A549 (cell line): ENCODE results near the gene SUGP1. TPM values are rescaled to one million over a fixed set of nuclear protein-coding genes. Genes with fewer than 3 reads are reported as not detected.
A peak's percentile ranks its signal among the peaks of the same experiment; 100 is the strongest.

Experiments
- ATAC-seq, 2 experiments: fragments of 200-7000 bp in 1 of 2; fragments of >200 bp in 1 of 2; cut with Nextera tagmentation in 1 of 2; cut with Tn5 transposase in 1 of 2; 3 replicates each; pipeline versions ENCODE4 v1.8.0 to v1.9.1; 2018 to 2020; ENCODE audit warnings: mild to moderate bottlenecking in 1 of 2, moderate library complexity in 1 of 2
- CTCF ChIA-PET: fragments of 300-600 bp; sonication (Branson Sonifier 250); formaldehyde crosslinking; extraction: SDS; loops from one replicate; lab custom pipeline; 2021; ENCODE audit warnings: antibody characterized with exemption, inconsistent platforms; lab: Yijun Ruan, JAX
- POLR2A ChIA-PET: fragments of 350-600 bp; formaldehyde crosslinking; extraction: SDS; loops from one replicate; lab custom pipeline; 2021; ENCODE audit warnings: antibody characterized with exemption, inconsistent platforms; lab: Yijun Ruan, JAX
- DNase-seq, 2 experiments: peaks; one replicate each; pipeline versions ENCODE4 v3.0.0 to v3.0.0-alpha.2; 2011 to 2016; ENCODE audit warnings: low read depth in 1 of 2, low spot score in 1 of 2
- FAIRE-seq: peaks from 2 replicates; lab custom pipeline; 2011; peaks lifted over from hg19 to GRCh38; lab: Jason Lieb, UNC
- H3K27ac ChIP-seq, 2 experiments: fragments of >200 bp; sonication (Bioruptor Twin); formaldehyde crosslinking; 3 replicates each; pipeline ENCODE4 v1.5.1; 2016 to 2017
- H3K4me1 ChIP-seq: fragments of >200 bp; sonication (Bioruptor Twin); formaldehyde crosslinking; 3 replicates; pipeline ENCODE4 v1.6.1; 2016
- H3K4me2 ChIP-seq: fragments of >200 bp; sonication (Bioruptor Twin); formaldehyde crosslinking; 3 replicates; pipeline ENCODE4 v1.6.1; 2016
- H3K4me3 ChIP-seq: fragments of >200 bp; sonication (Bioruptor Twin); formaldehyde crosslinking; 3 replicates; pipeline ENCODE4 v1.5.1; 2016
- H3K9me3 ChIP-seq: fragments of >200 bp; sonication (Bioruptor Twin); formaldehyde crosslinking; 3 replicates; pipeline ENCODE4 v1.6.1; 2016
- ATOH8 ChIP-seq: fragments of 250-450 bp; sonication (Bioruptor Pico); IDR thresholded peaks from 2 replicates; pipeline ENCODE4 v1.5.0; 2020; ENCODE audit warnings: low read depth, mild to moderate bottlenecking, moderate library complexity
- CTCF ChIP-seq: fragments of >200 bp; sonication (Bioruptor Twin); formaldehyde crosslinking; IDR thresholded peaks from 3 replicates; pipeline ENCODE4 v1.5.1; 2016
- EHMT2 ChIP-seq: fragments of 200-600 bp; sonication (generic); IDR thresholded peaks from 2 replicates; pipeline ENCODE4 v1.6.1; 2016; ENCODE audit warnings: antibody characterized with exemption, low read depth, mild to moderate bottlenecking, moderate library complexity
- ELK1 ChIP-seq: fragments of 150-350 bp; IDR thresholded peaks from 2 replicates; pipeline ENCODE4 v1.6.1; 2014; ENCODE audit warnings: low read depth, mild to moderate bottlenecking, low read length
- FOSL2 ChIP-seq, 2 experiments: fragments of 450-650 bp in 1 of 2; fragments of >200 bp in 1 of 2; sonication (Bioruptor Twin) in 1 of 2; formaldehyde crosslinking; IDR thresholded peaks; 2 replicates each; pipeline versions ENCODE4 v1.5.0 to v1.6.1; 2016 to 2020; ENCODE audit warnings: mild to moderate bottlenecking in 1 of 2, moderate library complexity in 1 of 2
- HOXB5 ChIP-seq: fragments of 250-450 bp; sonication (Bioruptor Pico); IDR thresholded peaks from 2 replicates; pipeline ENCODE4 v1.5.0; 2020; ENCODE audit warnings: mild to moderate bottlenecking, moderate library complexity
- JUNB ChIP-seq: fragments of >200 bp; sonication (Bioruptor Twin); formaldehyde crosslinking; IDR thresholded peaks from 2 replicates; pipeline ENCODE4 v1.6.1; 2016
- KDM1A ChIP-seq: fragments of 200-600 bp; sonication (generic); IDR thresholded peaks from 2 replicates; pipeline ENCODE4 v1.6.1; 2016; ENCODE audit warnings: low read depth, mild to moderate bottlenecking
- MAX ChIP-seq: IDR thresholded peaks from 2 replicates; pipeline ENCODE4 v1.6.1; 2012
- NR3C1 ChIP-seq: fragments of >200 bp; sonication (Bioruptor Twin); formaldehyde crosslinking; IDR thresholded peaks from 3 replicates; pipeline ENCODE4 v1.6.1; 2017
- PHF8 ChIP-seq: fragments of 200-600 bp; sonication (generic); IDR thresholded peaks from 2 replicates; pipeline ENCODE4 v1.6.1; 2016; ENCODE audit warnings: low read depth, mild to moderate bottlenecking, antibody characterized with exemption, moderate library complexity, borderline replicate concordance
- POLR2AphosphoS2 ChIP-seq: conservative IDR thresholded peaks from 2 replicates; pipeline ENCODE4 v1.6.1; 2012; ENCODE audit warnings: low read length, improper control_type of control experiment, inconsistent platforms
- RFX5 ChIP-seq: fragments of 450-650 bp; IDR thresholded peaks from 2 replicates; pipeline ENCODE4 v1.7.1; 2014; ENCODE audit warnings: antibody characterized with exemption, mild to moderate bottlenecking, moderate library complexity
- SREBF2 ChIP-seq: fragments of 450-650 bp; IDR thresholded peaks from 2 replicates; pipeline ENCODE4 v1.6.1; 2014; ENCODE audit warnings: mild to moderate bottlenecking, moderate library complexity
- TFCP2L1 ChIP-seq: fragments of 250-450 bp; sonication (Bioruptor Pico); IDR thresholded peaks from 2 replicates; pipeline ENCODE4 v1.5.0; 2021; ENCODE audit warnings: mild to moderate bottlenecking
- TP53 ChIP-seq: fragments of 250-450 bp; sonication (Bioruptor Pico); IDR thresholded peaks from 2 replicates; pipeline ENCODE4 v1.5.0; 2021; ENCODE audit warnings: mild to moderate bottlenecking, moderate library complexity
- USF2 ChIP-seq: fragments of 450-650 bp; IDR thresholded peaks from 2 replicates; pipeline ENCODE4 v1.6.1; 2014; ENCODE audit warnings: antibody characterized with exemption
- WGBS: methylation state at CpG from one replicate; pipeline ENCODE4 v1.1.6; 2017; ENCODE audit errors: missing lambda C conversion rate; 5-methylcytosine and 5-hydroxymethylcytosine counted together
- polyA plus RNA-seq, 4 experiments: library from polyadenylated mRNA; depleted of rRNA in 3 of 4; stranded (reverse); fragments of >200 nt; fragmentation: RNase III in 1 of 4; extraction: RNeasy Plus Mini Kit Qiagen cat#74134 plus additional on column Dnase treatment in 1 of 4; gene quantifications; 2 replicates in 3 of 4; 3 replicates in 1 of 4; pipeline ENCODE4 v1.2.3, GENCODE V29; 2011 to 2017

SUGP1 gene
- polyA plus RNA-seq, 2 of the 4 experiments (the other 2 are of a cell fraction), result 21.9 to 30.0 TPM

GRCh38 chr19:19258589-19259338, 61.5 kb downstream of the SUGP1 start:
- 66% methylated on average over 13 of the region's 41 CpGs for WGBS
- ATAC-seq, result no peak
- TF ChIP-seq ELK1, result no peak
- no peak for TF ChIP-seq CTCF
- TF ChIP-seq TFCP2L1 (CRISPR knock-in tag), result no peak
- TF ChIP-seq ATOH8 (CRISPR knock-in tag), result no peak
- TF ChIP-seq SREBF2, result no peak
- TF ChIP-seq HOXB5 (CRISPR knock-in tag), result no peak
- no peak for TF ChIP-seq NR3C1
- TF ChIP-seq PHF8, result no peak
- TF ChIP-seq EHMT2, result no peak
- TF ChIP-seq RFX5, result no peak
- TF ChIP-seq KDM1A, result no peak
- TF ChIP-seq TP53 (CRISPR knock-in tag), result no peak
- TF ChIP-seq MAX, result no peak
- TF ChIP-seq, all 56 proteins: peak for 0
- POLR2A ChIA-PET, result no interaction called here
- Histone ChIP-seq H3K4me2 (no peak overlapping the region), H3K9me3 (no peaks in the 10 kb centered on the region), H3K4me3 (no peak overlapping the region), H3K4me1 (no peaks in the 10 kb centered on the region), H3K27ac (no peak overlapping the region)
- no peak for FAIRE-seq
- CTCF ChIA-PET, result interaction anchor here (1.1 kb wide), 1 partner anchor 34 kb away, joined by 4 read pairs; no protein-coding TSS in a partner anchor
- DNase-seq, result no peak

GRCh38 chr19:19257836-19258588, 62.3 kb downstream of the SUGP1 start:
- ChIA-PET POLR2A (no interaction called here), CTCF (no interaction called here)
- no peak overlapping the region for H3K4me3 ChIP-seq
- no peaks in the 10 kb centered on the region for H3K4me1 ChIP-seq
- ATAC-seq, result no peak
- H3K4me2 ChIP-seq, result no peak overlapping the region
- no peak for FAIRE-seq
- no peak for DNase-seq
- no peak overlapping the region for H3K27ac ChIP-seq
- no peak for TF ChIP-seq POLR2AphosphoS2
- TF ChIP-seq SREBF2, result no peak
- no peak for TF ChIP-seq FOSL2 (IDR thresholded peaks at IDR 0.05)
- no peak for TF ChIP-seq FOSL2 (CRISPR knock-in tag; IDR thresholded peaks at IDR 0.05)
- no peak for TF ChIP-seq JUNB
- whole genome bisulfite sequencing, result 84% methylated on average over 20 of the region's 72 CpGs
- no peaks in the 10 kb centered on the region for H3K9me3 ChIP-seq

GRCh38 chr19:19257137-19257536, 63.2 kb downstream of the SUGP1 start:
- no peaks in the 10 kb centered on the region for H3K9me3 ChIP-seq
- H3K4me1 ChIP-seq, result no peaks in the 10 kb centered on the region
- H3K27ac ChIP-seq, result no peak overlapping the region
- CTCF ChIA-PET, result no interaction called here
- POLR2A ChIA-PET, result no interaction called here
- H3K4me2 ChIP-seq, result no peak overlapping the region
- 6% methylated on average over 6 of the region's 14 CpGs for WGBS
- DNase-seq (no peak), FAIRE-seq (no peak), ATAC-seq (no peak)
- H3K4me3 ChIP-seq, result no peak overlapping the region
- peak; percentile 45; the same call in 1 of the 2 replicates for TF ChIP-seq USF2
- no peak for TF ChIP-seq JUNB
- TF ChIP-seq, all 56 proteins: peak for 1
